Thyroid gland (tissue), 4 donors: ENCODE measurements around the gene RASGRF2.

Experiments
- POLR2A ChIP-seq, 2 donors: fragments of 450-650 bp; IDR thresholded peaks; one replicate each; pipeline ENCODE4 v1.6.1; 2017; ENCODE audit warnings: antibody characterized with exemption in 2 of 2, mild to moderate bottlenecking in 2 of 2, moderate library complexity in 1 of 2
- TF ChIP-seq, protein P1 (sequence below), 6 experiments: fragments of 200-600 bp in 3 of 6; fragments of 450-650 bp in 3 of 6; sonication (generic) in 3 of 6; IDR thresholded peaks; one replicate each; pipeline ENCODE4 v1.5.1; 2016 to 2019; ENCODE audit warnings: antibody characterized with exemption in 6 of 6, mild to moderate bottlenecking in 2 of 6, inconsistent platforms in 1 of 6, moderate library complexity in 1 of 6

DNA sequence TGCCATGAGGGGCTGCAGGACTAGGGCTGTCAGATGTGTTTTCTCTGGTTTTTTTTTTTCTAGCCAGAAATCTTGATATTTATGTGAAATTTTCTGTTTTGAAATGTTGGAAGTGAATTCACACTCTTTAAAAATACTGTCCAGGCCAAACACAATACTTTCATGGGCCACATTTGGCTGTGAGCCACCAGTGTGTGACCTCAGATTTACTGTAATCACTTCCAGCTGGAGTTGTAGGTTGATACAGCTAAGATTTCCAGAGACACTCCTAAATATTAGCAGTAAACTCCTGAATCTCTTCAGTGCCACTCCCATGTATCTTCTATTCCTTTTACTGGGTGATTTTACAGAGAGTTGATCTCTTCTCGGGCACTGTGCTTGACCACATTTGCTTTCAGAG is 180.8 kb downstream of the RASGRF2 start:
- TF ChIP-seq, protein P1, sequence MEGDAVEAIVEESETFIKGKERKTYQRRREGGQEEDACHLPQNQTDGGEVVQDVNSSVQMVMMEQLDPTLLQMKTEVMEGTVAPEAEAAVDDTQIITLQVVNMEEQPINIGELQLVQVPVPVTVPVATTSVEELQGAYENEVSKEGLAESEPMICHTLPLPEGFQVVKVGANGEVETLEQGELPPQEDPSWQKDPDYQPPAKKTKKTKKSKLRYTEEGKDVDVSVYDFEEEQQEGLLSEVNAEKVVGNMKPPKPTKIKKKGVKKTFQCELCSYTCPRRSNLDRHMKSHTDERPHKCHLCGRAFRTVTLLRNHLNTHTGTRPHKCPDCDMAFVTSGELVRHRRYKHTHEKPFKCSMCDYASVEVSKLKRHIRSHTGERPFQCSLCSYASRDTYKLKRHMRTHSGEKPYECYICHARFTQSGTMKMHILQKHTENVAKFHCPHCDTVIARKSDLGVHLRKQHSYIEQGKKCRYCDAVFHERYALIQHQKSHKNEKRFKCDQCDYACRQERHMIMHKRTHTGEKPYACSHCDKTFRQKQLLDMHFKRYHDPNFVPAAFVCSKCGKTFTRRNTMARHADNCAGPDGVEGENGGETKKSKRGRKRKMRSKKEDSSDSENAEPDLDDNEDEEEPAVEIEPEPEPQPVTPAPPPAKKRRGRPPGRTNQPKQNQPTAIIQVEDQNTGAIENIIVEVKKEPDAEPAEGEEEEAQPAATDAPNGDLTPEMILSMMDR (IDR thresholded peaks at IDR 0.05), result no peak
- no peak for TF ChIP-seq POLR2A (IDR thresholded peaks at IDR 0.05)
